Measurements from ENCODE around the gene OPN4.

DNA sequence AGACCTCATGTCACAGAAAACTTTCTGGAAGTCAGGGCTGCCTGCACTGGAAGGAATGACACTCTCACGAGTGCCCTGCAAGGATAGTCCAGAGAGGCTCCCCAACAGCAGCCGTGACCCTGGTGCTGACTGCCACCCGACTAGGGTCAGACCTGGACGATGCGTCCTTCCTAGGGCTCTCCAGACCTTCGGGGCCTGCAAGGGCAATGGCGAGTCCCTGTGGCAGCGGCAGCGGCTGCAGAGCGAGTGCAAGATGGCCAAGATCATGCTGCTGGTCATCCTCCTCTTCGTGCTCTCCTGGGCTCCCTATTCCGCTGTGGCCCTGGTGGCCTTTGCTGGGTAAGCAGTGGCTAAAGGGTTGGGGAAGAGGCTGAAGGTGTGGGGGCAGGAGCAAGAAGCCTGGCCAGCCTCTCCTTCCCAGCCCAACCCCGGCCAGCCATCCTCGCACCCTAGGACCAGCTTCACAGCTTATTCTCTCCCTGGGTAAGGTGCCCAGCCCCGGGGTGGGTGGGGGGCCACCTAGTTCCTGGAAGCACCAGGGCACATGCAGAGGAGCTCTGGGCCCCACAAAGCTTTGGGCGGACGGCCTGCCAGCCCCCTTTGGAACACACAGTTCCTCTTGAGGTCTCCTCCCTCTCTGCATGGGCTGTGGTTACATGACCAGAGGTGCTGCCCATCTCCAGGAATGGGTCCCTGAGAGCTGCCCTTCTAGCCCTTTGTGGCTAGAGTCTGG, 5.5 kb downstream of the OPN4 start:
- TF ChIP-seq CTCF (IDR thresholded peaks at IDR 0.05) (no peak), POLR2A (IDR thresholded peaks at IDR 0.05) (no peak), POLR2AphosphoS5 (IDR thresholded peaks at IDR 0.05) (no peak)

Measured in transverse colon (tissue), 4 donors.